GM12864 (cell line): Measurements from ENCODE around the gene FSCN2.

ENCODE experiments used
- DNase-seq: peaks from one replicate; pipeline ENCODE4 v3.0.0-alpha.2; 2011; ENCODE audit warnings: low read depth
- H3K4me3 ChIP-seq: 2 replicates; pipeline ENCODE4 v1.5.1; 2011; ENCODE audit warnings: mild to moderate bottlenecking, low read depth, low read length, control low read depth
- TF ChIP-seq, protein P1 (sequence below): IDR thresholded peaks from 2 replicates; pipeline ENCODE4 v1.5.1; 2011; ENCODE audit warnings: low read depth, mild to moderate bottlenecking, moderate library complexity, low read length, control low read depth, inconsistent platforms; ENCODE audit errors: missing control alignments

FSCN2 gene

DNA sequence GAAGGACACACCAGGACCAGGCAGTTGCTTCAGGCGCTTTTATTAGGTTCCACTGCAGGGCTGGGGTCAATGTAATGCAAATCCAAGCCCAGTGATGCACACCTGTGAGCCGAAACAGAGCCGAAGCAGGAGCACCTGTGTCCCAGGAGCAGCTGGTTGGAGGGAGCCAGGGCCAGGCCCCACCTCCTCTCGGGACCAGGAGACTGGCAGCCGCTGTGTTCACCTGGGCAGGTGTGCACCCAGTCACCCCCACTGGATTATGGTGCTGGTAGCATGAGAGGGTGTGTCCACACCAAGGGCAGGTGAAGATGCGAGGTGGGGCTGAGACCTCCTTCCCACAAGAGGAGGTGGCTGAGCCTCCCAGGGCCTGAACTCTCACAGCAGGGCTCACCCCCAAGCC lies 28.7 kb downstream of the FSCN2 start:
- DNase-seq, result no peak
- H3K4me3 ChIP-seq, result no peak overlapping the region

DNA sequence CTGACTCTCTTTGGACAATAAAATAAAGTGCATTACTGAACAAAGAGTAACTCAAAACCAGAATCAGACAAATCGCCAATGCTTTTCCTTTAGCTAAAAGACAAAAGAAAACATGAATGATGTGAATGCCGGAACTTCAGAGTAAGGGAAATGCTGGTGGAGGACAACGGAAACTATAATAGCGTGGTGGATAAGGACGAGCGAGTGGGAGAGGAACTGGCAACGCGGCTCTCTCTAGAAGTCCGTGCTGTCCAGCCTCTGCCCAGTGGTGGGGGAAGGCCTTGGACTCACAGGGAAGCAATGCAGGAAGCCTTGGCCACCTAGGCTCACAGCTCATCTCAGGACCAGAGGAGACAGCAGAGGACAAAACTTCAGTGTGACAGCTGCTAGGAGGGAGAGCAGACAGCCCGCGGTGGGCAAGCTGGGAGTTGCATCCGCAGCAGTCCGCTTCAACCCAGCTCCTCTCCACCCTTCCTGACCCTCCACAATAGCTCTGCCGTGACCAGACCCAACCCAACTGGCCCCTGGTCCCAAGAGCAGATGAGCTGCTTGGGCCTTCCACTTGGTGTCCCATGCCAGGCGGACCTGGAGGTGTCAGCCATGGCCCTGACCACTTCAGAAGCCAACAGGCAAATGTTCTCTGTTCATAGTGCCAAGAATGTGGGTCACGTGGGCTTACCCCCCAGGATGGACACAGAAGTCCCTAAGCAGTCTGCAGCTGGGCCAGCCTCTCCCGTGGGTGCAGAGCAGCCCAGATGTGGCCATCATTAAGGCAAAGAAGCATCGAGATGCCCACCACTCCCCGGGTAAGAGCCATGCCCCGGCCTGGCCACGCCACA lies 29.3 kb downstream of the FSCN2 start:
- H3K4me3 ChIP-seq, result no peak overlapping the region
- TF ChIP-seq, protein P1, sequence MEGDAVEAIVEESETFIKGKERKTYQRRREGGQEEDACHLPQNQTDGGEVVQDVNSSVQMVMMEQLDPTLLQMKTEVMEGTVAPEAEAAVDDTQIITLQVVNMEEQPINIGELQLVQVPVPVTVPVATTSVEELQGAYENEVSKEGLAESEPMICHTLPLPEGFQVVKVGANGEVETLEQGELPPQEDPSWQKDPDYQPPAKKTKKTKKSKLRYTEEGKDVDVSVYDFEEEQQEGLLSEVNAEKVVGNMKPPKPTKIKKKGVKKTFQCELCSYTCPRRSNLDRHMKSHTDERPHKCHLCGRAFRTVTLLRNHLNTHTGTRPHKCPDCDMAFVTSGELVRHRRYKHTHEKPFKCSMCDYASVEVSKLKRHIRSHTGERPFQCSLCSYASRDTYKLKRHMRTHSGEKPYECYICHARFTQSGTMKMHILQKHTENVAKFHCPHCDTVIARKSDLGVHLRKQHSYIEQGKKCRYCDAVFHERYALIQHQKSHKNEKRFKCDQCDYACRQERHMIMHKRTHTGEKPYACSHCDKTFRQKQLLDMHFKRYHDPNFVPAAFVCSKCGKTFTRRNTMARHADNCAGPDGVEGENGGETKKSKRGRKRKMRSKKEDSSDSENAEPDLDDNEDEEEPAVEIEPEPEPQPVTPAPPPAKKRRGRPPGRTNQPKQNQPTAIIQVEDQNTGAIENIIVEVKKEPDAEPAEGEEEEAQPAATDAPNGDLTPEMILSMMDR, result no peak
- DNase-seq, result no peak

More for the DNA sequence above, 28.7 kb downstream of the FSCN2 start:
- TF ChIP-seq, protein P1, result no peak

DNA sequence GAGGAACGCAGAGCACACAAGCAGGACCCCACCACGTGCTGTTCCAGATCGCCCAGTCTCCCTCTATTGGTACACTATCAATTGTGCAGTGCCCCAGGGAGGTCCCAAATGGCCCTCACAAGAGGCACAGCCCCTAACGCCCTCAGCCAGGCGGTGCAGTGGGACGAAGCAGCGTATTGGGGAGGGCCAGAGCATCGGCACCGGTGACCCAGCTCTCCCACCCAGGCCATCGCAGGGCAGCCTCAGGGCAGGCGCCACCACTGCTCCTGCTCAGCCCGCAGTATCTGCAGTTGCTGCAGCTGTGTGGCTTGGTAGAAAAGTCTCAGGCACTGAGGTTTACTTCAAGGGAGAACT lies 29.9 kb downstream of the FSCN2 start:
- TF ChIP-seq, protein P1, result no peak

DNA sequence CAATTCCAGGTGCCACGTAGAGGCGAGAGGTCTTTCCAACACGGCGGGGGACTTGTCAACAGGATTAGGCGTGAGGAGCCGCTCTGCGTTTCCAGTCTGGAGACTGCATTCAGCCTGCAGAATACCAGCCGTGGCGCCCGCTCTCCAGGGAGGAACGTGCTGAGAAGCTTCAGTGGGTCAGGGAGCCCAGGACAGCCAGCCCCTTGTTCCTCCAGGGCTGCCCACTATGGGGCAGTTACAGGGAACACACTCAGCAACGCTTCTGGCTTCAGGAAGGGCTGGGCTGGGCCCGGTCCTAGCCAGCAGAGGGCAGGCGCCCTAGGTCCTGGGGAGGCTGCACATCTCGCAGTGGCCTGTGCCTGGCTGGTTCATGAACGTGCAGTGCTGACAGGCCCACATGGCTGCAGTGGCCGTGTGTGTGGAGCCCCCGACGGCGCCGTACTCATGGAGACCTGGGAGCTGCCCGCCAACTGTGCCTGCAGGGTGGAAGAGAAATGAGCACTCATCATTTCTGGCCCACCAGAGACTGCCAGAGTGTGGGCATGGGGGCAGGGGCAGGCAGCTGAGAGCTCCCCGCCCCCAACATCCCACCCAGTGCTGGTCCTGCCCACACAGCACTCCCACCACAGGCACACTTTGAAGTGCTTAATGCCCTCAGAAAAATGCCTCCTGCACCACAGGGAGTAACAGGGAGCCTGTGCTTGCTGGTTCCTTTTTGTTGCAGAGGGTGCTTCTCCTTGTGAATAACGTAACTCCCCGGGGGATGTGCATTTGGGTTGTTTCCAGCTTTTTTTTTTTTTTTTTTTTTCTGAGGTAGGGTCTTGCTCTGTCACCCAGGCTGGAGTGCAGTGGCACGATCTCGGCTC lies 31.0 kb downstream of the FSCN2 start:
- DNase-seq, result no peak
- H3K4me3 ChIP-seq, result no peak overlapping the region
- TF ChIP-seq, protein P1, result no peak

More for the DNA sequence above, 29.9 kb downstream of the FSCN2 start:
- H3K4me3 ChIP-seq, result no peak overlapping the region
- no peak for DNase-seq

DNA sequence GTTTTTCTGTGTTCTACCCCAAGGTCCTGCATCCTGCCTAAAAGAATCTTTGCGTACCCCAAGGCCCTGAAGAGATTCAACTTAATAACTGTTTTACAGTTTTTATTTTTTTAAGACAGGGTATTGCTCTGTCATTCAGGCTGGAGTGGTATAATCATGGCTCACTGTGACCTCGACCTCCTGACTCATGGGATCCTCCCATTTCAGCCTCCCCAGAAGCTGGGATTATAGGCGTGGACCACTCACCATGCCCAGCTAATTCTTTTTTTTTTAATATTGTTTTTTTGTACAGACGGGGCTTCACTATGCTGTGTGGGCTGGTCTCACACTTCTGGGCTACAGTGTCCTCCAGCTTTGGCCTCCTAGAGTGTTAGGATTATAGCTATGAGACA lies 33.3 kb downstream of the FSCN2 start:
- DNase-seq, result no peak
- TF ChIP-seq, protein P1, result no peak

DNA sequence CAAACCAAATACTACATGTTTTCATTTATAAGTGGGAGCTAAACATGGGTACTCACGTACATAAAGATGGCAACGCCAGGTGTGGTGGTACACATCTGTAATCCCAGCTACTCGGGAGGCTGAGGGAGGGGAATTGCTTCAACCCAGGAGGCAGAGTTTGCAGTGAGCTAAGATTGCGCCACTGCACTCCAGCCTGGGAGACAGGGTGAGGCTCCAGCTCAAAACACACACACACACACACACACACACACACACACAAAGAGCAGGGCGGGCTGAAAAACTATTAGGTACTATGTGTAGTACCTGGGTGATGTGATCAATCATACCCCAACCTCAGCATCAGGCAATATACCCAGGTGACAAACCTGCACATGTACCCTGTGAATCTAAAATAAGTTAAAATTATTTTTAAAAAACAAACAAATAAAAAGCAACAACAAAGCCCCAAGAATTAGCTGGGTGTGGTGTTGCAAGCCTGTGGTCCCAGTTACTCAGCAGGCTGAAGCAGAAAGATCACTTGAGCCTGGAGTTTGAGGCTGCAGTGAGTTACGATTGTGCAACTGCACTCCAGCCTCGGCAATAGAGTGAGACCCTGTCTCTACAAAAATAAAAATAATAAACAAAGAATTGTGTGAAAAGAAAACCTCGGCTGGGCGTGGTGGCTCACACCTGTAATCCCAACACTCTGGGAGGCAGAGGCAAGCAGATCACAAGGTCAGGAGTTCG lies 35.8 kb downstream of the FSCN2 start:
- DNase-seq, result no peak
- H3K4me3 ChIP-seq, result no peak overlapping the region
- TF ChIP-seq, protein P1, result no peak

More for the DNA sequence above, 33.3 kb downstream of the FSCN2 start:
- no peak overlapping the region for H3K4me3 ChIP-seq
